Smooth muscle cell (in vitro differentiated cells): Measurements from ENCODE around the gene CDH13. TPM values are rescaled to one million over a fixed set of nuclear protein-coding genes. Genes with fewer than 3 reads are reported as not detected.

Experiments
- DNase-seq: peaks from one replicate; lab custom pipeline; 2025; ENCODE audit not compliant: unreplicated experiment; lab: John Stamatoyannopoulos, UW
- H2AFZ ChIP-seq: fragments of 200-600 bp; sonication (generic); 2 replicates; pipeline ENCODE4 v1.6.0; 2016; ENCODE audit warnings: antibody characterized with exemption, low read depth, mild to moderate bottlenecking
- H3F3A ChIP-seq: fragments of 200-600 bp; sonication (generic); 2 replicates; pipeline ENCODE4 v1.6.0; 2017; ENCODE audit warnings: antibody characterized with exemption, low read depth
- H3K27ac ChIP-seq: fragments of 200-600 bp; sonication (generic); 2 replicates; pipeline ENCODE4 v1.5.1; 2016; ENCODE audit warnings: low read depth, mild to moderate bottlenecking
- H3K27me3 ChIP-seq: fragments of 200-600 bp; sonication (generic); 2 replicates; pipeline ENCODE4 v1.6.1; 2016; ENCODE audit warnings: low read depth, mild to moderate bottlenecking
- H3K36me3 ChIP-seq: fragments of 200-600 bp; sonication (generic); 2 replicates; pipeline ENCODE4 v1.5.1; 2016; ENCODE audit warnings: low read depth
- H3K4me1 ChIP-seq: fragments of 200-600 bp; sonication (generic); 2 replicates; pipeline ENCODE4 v1.5.1; 2016; ENCODE audit warnings: low read depth
- H3K4me2 ChIP-seq: fragments of 200-600 bp; sonication (generic); 2 replicates; pipeline ENCODE4 v1.6.0; 2016; ENCODE audit warnings: mild to moderate bottlenecking
- H3K4me3 ChIP-seq: fragments of 200-600 bp; sonication (generic); 2 replicates; pipeline ENCODE4 v1.5.1; 2016; ENCODE audit warnings: mild to moderate bottlenecking
- H3K79me2 ChIP-seq: fragments of 200-600 bp; sonication (generic); 2 replicates; pipeline ENCODE4 v1.6.0; 2016; ENCODE audit warnings: low read depth, mild to moderate bottlenecking
- H3K9ac ChIP-seq: fragments of 200-600 bp; sonication (generic); 2 replicates; pipeline ENCODE4 v1.6.0; 2016; ENCODE audit warnings: low read depth
- H3K9me3 ChIP-seq: fragments of 200-600 bp; sonication (generic); replicated peaks from 2 replicates; pipeline ENCODE4 v1.5.1; 2016; ENCODE audit warnings: low read depth
- H4K20me1 ChIP-seq: fragments of 200-600 bp; sonication (generic); 2 replicates; pipeline ENCODE4 v1.6.0; 2016; ENCODE audit warnings: low read depth
- WGBS: methylation state at CpG from one replicate; pipeline ENCODE4 v1.1.7; 2016; ENCODE audit warnings: low lambda C conversion rate; 5-methylcytosine and 5-hydroxymethylcytosine counted together
- polyA plus RNA-seq: library from polyadenylated mRNA; unstranded; fragments of >200 nt; fragmentation: Nextera tagmentation; extraction: Ambion mirVana; gene quantifications from 2 replicates; pipeline ENCODE4 v1.2.1, GENCODE V29; 2016
- total RNA-seq: library from RNA; depleted of rRNA; stranded (reverse); fragments of >200 nt; gene quantifications from 2 replicates; pipeline ENCODE4 v1.2.3, GENCODE V29; 2014
- TF ChIP-seq, protein P1 (sequence below): fragments of 200-600 bp; sonication (generic); IDR thresholded peaks from 2 replicates; pipeline ENCODE4 v1.5.1; 2017; ENCODE audit warnings: borderline replicate concordance, mild to moderate bottlenecking, antibody characterized with exemption; ENCODE audit not compliant: insufficient read depth, poor library complexity, severe bottlenecking

The CDH13 gene
- total and polyA plus RNA-seq, 2 experiments from 2014 or later: 12.1 to 32.2 TPM

- no peaks in the 10 kb centered on the region for H3K4me1 ChIP-seq
- no peaks in the 10 kb centered on the region for H3F3A ChIP-seq
- no peaks in the 10 kb centered on the region for H3K36me3 ChIP-seq
- H3K4me3 ChIP-seq: no peak overlapping the region
- H2AFZ ChIP-seq: no peak overlapping the region
- no peak overlapping the region for H3K4me2 ChIP-seq
- H3K9me3 ChIP-seq: no peaks in the 10 kb centered on the region
- no peaks in the 10 kb centered on the region for H3K27me3 ChIP-seq
- no peak for DNase-seq
- no peaks in the 10 kb centered on the region for H3K79me2 ChIP-seq
- H3K27ac ChIP-seq: no peak overlapping the region
- 80% methylated on average over 8 of the region's 8 CpGs for WGBS
- TF ChIP-seq, protein P1, sequence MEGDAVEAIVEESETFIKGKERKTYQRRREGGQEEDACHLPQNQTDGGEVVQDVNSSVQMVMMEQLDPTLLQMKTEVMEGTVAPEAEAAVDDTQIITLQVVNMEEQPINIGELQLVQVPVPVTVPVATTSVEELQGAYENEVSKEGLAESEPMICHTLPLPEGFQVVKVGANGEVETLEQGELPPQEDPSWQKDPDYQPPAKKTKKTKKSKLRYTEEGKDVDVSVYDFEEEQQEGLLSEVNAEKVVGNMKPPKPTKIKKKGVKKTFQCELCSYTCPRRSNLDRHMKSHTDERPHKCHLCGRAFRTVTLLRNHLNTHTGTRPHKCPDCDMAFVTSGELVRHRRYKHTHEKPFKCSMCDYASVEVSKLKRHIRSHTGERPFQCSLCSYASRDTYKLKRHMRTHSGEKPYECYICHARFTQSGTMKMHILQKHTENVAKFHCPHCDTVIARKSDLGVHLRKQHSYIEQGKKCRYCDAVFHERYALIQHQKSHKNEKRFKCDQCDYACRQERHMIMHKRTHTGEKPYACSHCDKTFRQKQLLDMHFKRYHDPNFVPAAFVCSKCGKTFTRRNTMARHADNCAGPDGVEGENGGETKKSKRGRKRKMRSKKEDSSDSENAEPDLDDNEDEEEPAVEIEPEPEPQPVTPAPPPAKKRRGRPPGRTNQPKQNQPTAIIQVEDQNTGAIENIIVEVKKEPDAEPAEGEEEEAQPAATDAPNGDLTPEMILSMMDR: no peak
- no peak overlapping the region for H3K9ac ChIP-seq
- no peaks in the 10 kb centered on the region for H4K20me1 ChIP-seq
Observed at GRCh38 chr16:83002351-83003334, 375.9 kb downstream of the CDH13 start.

DNA sequence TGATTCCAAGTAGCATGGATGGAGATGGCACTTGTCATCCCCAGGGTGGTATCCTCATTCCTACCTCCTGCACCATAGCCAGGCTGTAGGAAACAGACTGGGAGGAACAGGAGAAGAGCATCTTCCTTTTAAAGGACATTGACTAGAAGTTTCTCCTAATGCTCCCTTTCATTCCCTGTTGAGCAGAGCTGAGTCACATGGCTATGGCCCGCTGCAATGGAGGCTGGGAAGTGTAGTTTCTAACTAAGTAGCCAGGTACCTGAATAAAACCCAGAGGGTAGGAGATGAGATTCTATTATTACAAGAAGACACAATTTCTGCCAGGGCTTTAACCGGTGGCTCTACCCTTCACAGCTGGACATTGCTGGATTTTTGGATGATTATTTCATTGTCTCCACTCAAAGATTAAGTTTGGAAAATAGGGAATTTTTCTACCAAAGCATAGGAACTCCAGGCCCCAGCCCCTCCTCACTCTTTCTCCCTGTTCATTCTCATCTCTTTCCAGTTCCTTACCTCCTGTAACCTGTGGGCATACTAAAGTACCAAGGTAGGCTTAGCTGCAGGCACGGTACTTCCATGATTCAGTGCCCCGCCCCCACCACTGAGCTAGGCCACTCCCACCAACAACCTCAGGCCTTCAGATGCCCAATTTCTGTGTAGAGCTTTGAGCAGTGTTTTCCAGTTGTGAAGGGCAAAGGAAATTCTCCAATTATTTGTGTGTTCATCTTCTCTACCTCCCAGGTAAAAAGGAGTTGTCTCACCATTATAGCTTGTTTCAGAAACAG, 378.3 kb downstream of the CDH13 start:
- H3K4me1 ChIP-seq: no peaks in the 10 kb centered on the region
- no peaks in the 10 kb centered on the region for H3K36me3 ChIP-seq
- no peak overlapping the region for H3K4me3 ChIP-seq
- no peak overlapping the region for H3K27ac ChIP-seq
- H3K4me2 ChIP-seq: peak overlapping the region; percentile 64
- H2AFZ ChIP-seq: no peak overlapping the region
- TF ChIP-seq, protein P1: no peak
- no peaks in the 10 kb centered on the region for H3K9me3 ChIP-seq
- WGBS: 78% methylated on average over 4 of the region's 4 CpGs
- no peak overlapping the region for H3K9ac ChIP-seq
- no peaks in the 10 kb centered on the region for H3K27me3 ChIP-seq
- H3F3A ChIP-seq: no peaks in the 10 kb centered on the region
- H4K20me1 ChIP-seq: no peaks in the 10 kb centered on the region
- H3K79me2 ChIP-seq: no peaks in the 10 kb centered on the region
- no peak for DNase-seq

- no peak overlapping the region for H3K9ac ChIP-seq
- no peaks in the 10 kb centered on the region for H3F3A ChIP-seq
- H4K20me1 ChIP-seq: no peaks in the 10 kb centered on the region
- no peak overlapping the region for H3K27ac ChIP-seq
- H2AFZ ChIP-seq: no peak overlapping the region
- no peaks in the 10 kb centered on the region for H3K4me1 ChIP-seq
- H3K9me3 ChIP-seq: no peaks in the 10 kb centered on the region
- no peaks in the 10 kb centered on the region for H3K27me3 ChIP-seq
- H3K4me3 ChIP-seq: no peak overlapping the region
- no peaks in the 10 kb centered on the region for H3K36me3 ChIP-seq
- DNase-seq: no peak
- no peaks in the 10 kb centered on the region for H3K79me2 ChIP-seq
- 22% methylated on average over 1 of the region's 1 CpG for WGBS
- H3K4me2 ChIP-seq: peak overlapping the region; percentile 64
- TF ChIP-seq, protein P1: no peak
Observed at GRCh38 chr16:83005653-83006160, 378.9 kb downstream of the CDH13 start.
